HepG2 (cell line): Measurements from ENCODE around the gene POLR3E. TPM values are rescaled to one million over a fixed set of nuclear protein-coding genes. Genes with fewer than 3 reads are reported as not detected.

Experiments
- ATF3 ChIP-seq: sonication (generic); formaldehyde crosslinking; IDR thresholded peaks from 2 replicates; pipeline ENCODE4 v1.4.0; 2020; ENCODE audit warnings: missing genetic modification reagents
- ATF7 ChIP-seq, 2 experiments: fragments of 450-650 bp in 1 of 2; sonication (generic) in 1 of 2; formaldehyde crosslinking in 1 of 2; IDR thresholded peaks; 2 replicates each; pipeline versions ENCODE4 v1.4.0 to v1.6.1; 2016 to 2020; ENCODE audit warnings: antibody characterized with exemption in 1 of 2, mild to moderate bottlenecking in 1 of 2, missing genetic modification reagents in 1 of 2
- DMAP1 ChIP-seq: IDR thresholded peaks from 2 replicates; pipeline ENCODE4 v1.6.1; 2016
- E2F1 ChIP-seq: sonication (generic); formaldehyde crosslinking; IDR thresholded peaks from 2 replicates; pipeline ENCODE4 v1.5.0; 2020; ENCODE audit warnings: missing genetic modification reagents
- HOMEZ ChIP-seq: IDR thresholded peaks from 2 replicates; pipeline ENCODE4 v1.6.1; 2016; ENCODE audit warnings: low read depth
- MEF2D ChIP-seq: sonication (generic); formaldehyde crosslinking; IDR thresholded peaks from 2 replicates; pipeline ENCODE4 v1.5.1; 2020; ENCODE audit warnings: mild to moderate bottlenecking, missing genetic modification reagents
- MXD4 ChIP-seq: IDR thresholded peaks from 2 replicates; pipeline ENCODE4 v1.6.1; 2016; ENCODE audit warnings: mild to moderate bottlenecking, missing biosample characterization, missing genetic modification reagents
- NKX3-1 ChIP-seq: sonication (generic); formaldehyde crosslinking; IDR thresholded peaks from 2 replicates; pipeline ENCODE4 v1.5.0; 2020; ENCODE audit warnings: missing genetic modification reagents
- PHF5A ChIP-seq: IDR thresholded peaks from one replicate; pipeline ENCODE4 v1.6.1; 2018; ENCODE audit warnings: low read depth, missing genetic modification reagents; ENCODE audit not compliant: unreplicated experiment
- PREB ChIP-seq: sonication (generic); formaldehyde crosslinking; IDR thresholded peaks from 2 replicates; pipeline ENCODE4 v1.4.0; 2020; ENCODE audit warnings: missing genetic modification reagents
- RBM22 ChIP-seq: fragments of 200-400 bp; formaldehyde crosslinking; optimal IDR thresholded peaks from 2 replicates; pipeline ENCODE3; 2017; ENCODE audit warnings: mild to moderate bottlenecking, low read length, moderate library complexity
- SMARCE1 ChIP-seq: fragments of 450-650 bp; IDR thresholded peaks from 2 replicates; pipeline ENCODE4 v1.6.1; 2017; ENCODE audit warnings: borderline replicate concordance
- TEAD2 ChIP-seq: sonication (generic); formaldehyde crosslinking; IDR thresholded peaks from 2 replicates; pipeline ENCODE4 v1.9.0; 2021; ENCODE audit warnings: missing genetic modification reagents
- TRIM24 ChIP-seq: sonication (generic); formaldehyde crosslinking; IDR thresholded peaks from 2 replicates; pipeline ENCODE4 v1.8.0; 2022; ENCODE audit warnings: mild to moderate bottlenecking, missing genetic modification reagents
- ZBTB43 ChIP-seq: sonication (generic); formaldehyde crosslinking; conservative IDR thresholded peaks from 2 replicates; pipeline ENCODE4 v1.4.0; 2020; ENCODE audit warnings: missing genetic modification reagents
- ZIK1 ChIP-seq: sonication (generic); formaldehyde crosslinking; IDR thresholded peaks from 2 replicates; pipeline ENCODE4 v1.5.0; 2020; ENCODE audit warnings: mild to moderate bottlenecking, low read depth, missing genetic modification reagents, borderline replicate concordance
- ZNF230 ChIP-seq: sonication (generic); formaldehyde crosslinking; IDR thresholded peaks from 2 replicates; pipeline ENCODE4 v1.4.0; 2020; ENCODE audit warnings: mild to moderate bottlenecking, missing genetic modification reagents
- ZNF234 ChIP-seq: sonication (generic); formaldehyde crosslinking; conservative IDR thresholded peaks from 2 replicates; pipeline ENCODE4 v1.5.1; 2020; ENCODE audit warnings: mild to moderate bottlenecking, missing genetic modification reagents
- ZNF382 ChIP-seq: sonication (generic); formaldehyde crosslinking; IDR thresholded peaks from 2 replicates; pipeline ENCODE4 v1.5.0; 2020; ENCODE audit warnings: missing genetic modification reagents, mild to moderate bottlenecking, borderline replicate concordance
- ZNF441 ChIP-seq: sonication (generic); formaldehyde crosslinking; IDR thresholded peaks from 2 replicates; pipeline ENCODE4 v1.7.0; 2021; ENCODE audit warnings: missing genetic modification reagents, borderline replicate concordance
- ZNF562 ChIP-seq: sonication (generic); formaldehyde crosslinking; IDR thresholded peaks from 2 replicates; pipeline ENCODE4 v1.8.0; 2022; ENCODE audit warnings: missing genetic modification reagents, borderline replicate concordance
- ZSCAN30 ChIP-seq: sonication (generic); formaldehyde crosslinking; IDR thresholded peaks from 2 replicates; pipeline ENCODE4 v1.5.0; 2020; ENCODE audit warnings: mild to moderate bottlenecking, missing genetic modification reagents
- polyA plus RNA-seq, 8 experiments: library from polyadenylated mRNA; depleted of rRNA in 3 of 8; stranded (reverse) in 7 of 8; unstranded in 1 of 8; fragments of >200 nt; fragmentation: Illumina TruSeq in 4 of 8; extraction: Trizol in 4 of 8; gene quantifications; 2 replicates each; pipeline versions ENCODE4 v1.2.1 to v1.2.3, GENCODE V29; 2011 to 2016; ENCODE audit warnings: low read depth in 4 of 8, missing spikeins in 1 of 8, mixed read lengths in 1 of 8; ENCODE audit not compliant: insufficient read depth in 1 of 8
- total RNA-seq, 5 experiments: library from RNA; depleted of rRNA; stranded (reverse); fragments of >200 nt; fragmentation: Illumina TruSeq; extraction: Trizol; gene quantifications; 2 replicates each; pipeline ENCODE4 v1.2.3, GENCODE V29; 2016; ENCODE audit warnings: low read depth in 1 of 5
- TF ChIP-seq, protein P1 (sequence below): sonication (generic); formaldehyde crosslinking; IDR thresholded peaks from 2 replicates; pipeline ENCODE4 v1.5.0; 2020; ENCODE audit warnings: missing genetic modification reagents, mild to moderate bottlenecking, borderline replicate concordance

POLR3E gene
- total and polyA plus RNA-seq, 2 of the 13 experiments (the other 11 are each of a cell fraction or from before 2014, with no cell fraction given): 135 to 262 TPM

- TF ChIP-seq ZBTB43 (CRISPR knock-in tag) (no peak), E2F1 (CRISPR knock-in tag) (no peak; the same call in 1 of the 2 replicates), RBM22 (peak; percentile 100), TEAD2 (CRISPR knock-in tag) (no peak), NKX3-1 (CRISPR knock-in tag) (peak; percentile 95), ATF7 (IDR thresholded peaks at IDR 0.05) (no peak), ATF7 (CRISPR knock-in tag; IDR thresholded peaks at IDR 0.05) (no peak), MEF2D (CRISPR knock-in tag) (peak; percentile 11; the same call in 1 of the 2 replicates), HOMEZ (CRISPR knock-in tag) (no peak; the same call in 1 of the 2 replicates), ZSCAN30 (CRISPR knock-in tag) (no peak), PHF5A (CRISPR knock-in tag) (peak; percentile 29), ZNF562 (CRISPR knock-in tag) (no peak), ZNF382 (CRISPR knock-in tag) (no peak), DMAP1 (CRISPR knock-in tag) (no peak), ZNF230 (no peak; the same call in 1 of the 2 replicates), PREB (CRISPR knock-in tag) (0 out of 2 replicates have a peak, but pooled peaks have one; percentile 2), SMARCE1 (no peak), MXD4 (no peak), TRIM24 (CRISPR knock-in tag) (no peak), ZIK1 (CRISPR knock-in tag) (no peak), ATF3 (CRISPR knock-in tag) (0 out of 2 replicates have a peak, but pooled peaks have one; percentile 23), ZNF234 (CRISPR knock-in tag) (0 out of 2 replicates have a peak, but pooled peaks have one; percentile 28), ZNF441 (CRISPR knock-in tag) (0 out of 2 replicates have a peak, but pooled peaks have one; percentile 49)
- TF ChIP-seq, protein P1, sequence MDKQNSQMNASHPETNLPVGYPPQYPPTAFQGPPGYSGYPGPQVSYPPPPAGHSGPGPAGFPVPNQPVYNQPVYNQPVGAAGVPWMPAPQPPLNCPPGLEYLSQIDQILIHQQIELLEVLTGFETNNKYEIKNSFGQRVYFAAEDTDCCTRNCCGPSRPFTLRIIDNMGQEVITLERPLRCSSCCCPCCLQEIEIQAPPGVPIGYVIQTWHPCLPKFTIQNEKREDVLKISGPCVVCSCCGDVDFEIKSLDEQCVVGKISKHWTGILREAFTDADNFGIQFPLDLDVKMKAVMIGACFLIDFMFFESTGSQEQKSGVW (CRISPR knock-in tag): no peak
These were observed 893 bp downstream of the POLR3E start (continued) for GRCh38 chr16:22297871-22298733.
